DMS153 treated with DMSO at 0.1 percent for 48 hours (cell line): ENCODE results near the gene SURF6.
"Not testable (repeated sequence)": the region's sequence is repeated elsewhere in the genome, so short reads cannot be mapped to it uniquely, and the experiment has no call there.

ENCODE experiments used
- DNase-seq: peaks from one replicate; lab custom pipeline; 2025; ENCODE audit not compliant: unreplicated experiment; lab: John Stamatoyannopoulos, UW

SURF6 gene

DNA sequence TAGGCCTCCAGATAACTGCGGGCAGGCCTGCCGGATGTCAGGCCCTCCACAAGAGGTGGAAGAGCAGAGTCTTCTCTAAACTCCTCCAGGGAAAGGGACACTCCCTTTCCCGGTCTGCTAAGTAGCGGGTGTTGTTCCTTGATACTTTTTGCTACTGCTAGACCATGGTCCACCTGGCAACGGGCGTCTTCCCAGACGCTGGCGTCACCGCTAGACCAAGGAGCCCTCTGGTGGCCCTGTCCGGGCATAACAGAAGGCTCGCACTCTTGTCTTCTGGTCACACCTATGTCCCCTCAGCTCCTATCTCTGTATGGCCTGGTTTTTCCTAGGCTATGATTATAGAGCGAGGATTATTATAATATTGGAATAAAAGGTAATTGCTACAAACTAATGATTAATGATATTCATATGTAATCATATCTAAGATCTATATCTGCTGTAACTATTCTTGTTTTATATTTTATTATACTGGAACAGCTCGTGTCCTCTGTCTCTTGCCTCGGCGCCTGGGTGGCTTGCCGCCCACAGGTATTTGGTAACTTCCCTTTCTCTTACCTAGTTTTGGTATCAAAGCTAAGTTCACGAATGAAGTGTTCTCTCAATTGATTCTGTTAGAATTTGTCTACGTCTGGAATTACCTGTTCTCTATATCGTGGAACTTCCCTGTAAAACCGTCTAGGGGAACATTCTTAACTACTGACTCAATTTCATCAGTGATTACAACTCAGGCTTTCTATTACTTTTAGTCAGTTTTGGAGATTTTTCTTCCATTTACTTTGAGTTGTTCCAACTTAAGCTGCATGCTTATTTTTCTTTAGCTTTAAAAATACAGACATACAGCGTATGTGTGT lies 6.5 kb downstream of the SURF6 start:
- DNase-seq, result not testable (repeated sequence)

DNA sequence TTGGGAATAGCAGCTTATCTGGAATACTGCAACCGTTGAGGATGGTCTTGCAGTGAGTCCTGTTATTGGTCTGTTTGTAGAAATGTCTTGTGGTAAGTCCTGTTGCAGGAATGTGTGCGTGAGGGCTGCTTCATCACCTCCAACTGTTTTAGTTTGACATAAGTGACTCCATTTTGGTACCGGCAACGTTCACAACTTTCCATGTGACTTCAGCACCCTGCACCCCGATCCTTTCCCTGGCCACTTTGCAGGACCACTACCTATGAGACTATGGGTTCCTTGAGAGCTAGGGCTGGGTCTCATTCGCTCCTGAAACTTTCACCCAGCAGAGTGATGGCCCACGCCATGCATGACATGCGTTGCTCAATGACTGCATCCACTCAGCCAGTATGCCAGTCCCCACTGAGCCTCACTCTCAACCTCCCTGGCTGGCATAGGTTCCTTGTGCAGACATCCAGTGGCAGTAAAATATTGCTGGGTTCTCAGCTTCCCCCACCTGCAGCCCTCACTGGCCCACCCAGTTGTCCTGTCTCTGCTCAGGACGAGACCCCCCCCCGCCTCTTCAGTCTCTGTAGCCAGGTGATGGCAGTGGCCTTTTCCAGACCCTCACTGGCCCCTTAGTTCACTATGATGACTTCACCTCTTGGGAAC lies 8.0 kb downstream of the SURF6 start:
- DNase-seq, result no peak

DNA sequence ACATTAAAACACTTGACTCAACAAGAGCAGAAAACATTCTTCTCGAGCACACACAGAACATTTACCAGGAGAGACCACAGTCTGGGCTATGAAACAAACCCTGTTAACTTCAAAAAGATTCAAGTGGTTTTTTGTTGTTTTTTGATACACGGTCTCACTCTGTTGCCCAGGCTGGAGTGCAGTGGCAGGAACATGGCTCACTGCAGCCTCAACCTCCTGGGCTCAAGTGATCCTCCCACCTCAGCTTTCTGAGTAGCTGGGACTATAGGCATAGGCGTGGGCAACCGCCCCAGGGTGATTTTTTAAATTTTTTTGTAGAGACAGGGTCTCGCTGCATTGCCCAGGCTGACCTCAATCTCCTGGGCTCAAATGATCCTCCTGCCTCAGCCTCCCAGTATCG lies 9.0 kb downstream of the SURF6 start:
- not testable (repeated sequence) for DNase-seq

- DNase-seq, result no peak
Measured at GRCh38 chr9:133323991-133324703, 11.8 kb downstream of the SURF6 start.

- no peak for DNase-seq
Measured at GRCh38 chr9:133323211-133323610, 12.8 kb downstream of the SURF6 start.

DNA sequence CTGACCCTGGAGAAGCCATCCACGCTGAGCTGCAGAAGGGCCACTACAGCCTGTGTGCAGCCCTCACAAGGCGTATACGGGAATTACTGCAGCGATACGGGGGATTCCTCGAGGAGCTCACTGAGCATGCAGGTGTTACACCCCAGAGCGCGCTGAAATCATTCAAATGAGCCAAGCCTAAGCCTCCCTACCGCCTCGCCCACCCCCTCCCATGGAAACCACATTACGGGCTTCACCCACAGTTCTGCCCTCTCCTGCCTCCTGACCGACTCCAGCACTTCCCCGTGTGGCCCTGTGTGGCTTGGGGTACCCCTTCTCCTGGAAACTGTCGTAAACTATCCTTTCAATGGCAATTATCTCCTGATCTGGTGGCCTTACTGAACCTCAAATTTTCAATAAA lies 13.3 kb downstream of the SURF6 start:
- no peak for DNase-seq

- no peak for DNase-seq
Measured at GRCh38 chr9:133321411-133321935, 14.5 kb downstream of the SURF6 start.

- DNase-seq, result no peak
Measured at GRCh38 chr9:133320421-133320881, 15.5 kb downstream of the SURF6 start.

GRCh38 chr9:133317551-133317950 lies 18.4 kb downstream of the SURF6 start:
- DNase-seq, result not testable (repeated sequence)

DNA sequence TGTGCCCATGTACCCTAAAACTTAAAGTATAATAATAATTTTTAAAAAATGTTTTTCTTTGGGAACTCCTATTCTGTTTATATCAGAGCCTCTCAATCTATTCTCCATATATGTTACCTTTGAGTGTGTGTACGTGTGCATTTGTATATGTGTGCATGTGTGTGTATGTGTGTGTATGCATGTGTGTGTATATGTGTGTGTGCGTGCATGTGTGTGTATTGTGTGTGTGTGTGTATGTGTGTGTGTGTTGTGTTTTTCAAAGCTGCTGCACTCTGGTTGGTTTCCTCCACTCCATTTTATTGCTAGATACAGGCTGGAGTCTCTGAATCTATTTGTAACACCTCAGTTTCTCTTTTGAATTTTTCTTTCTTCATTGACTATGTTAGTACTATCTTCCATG lies 20.0 kb downstream of the SURF6 start:
- DNase-seq, result no peak

DNA sequence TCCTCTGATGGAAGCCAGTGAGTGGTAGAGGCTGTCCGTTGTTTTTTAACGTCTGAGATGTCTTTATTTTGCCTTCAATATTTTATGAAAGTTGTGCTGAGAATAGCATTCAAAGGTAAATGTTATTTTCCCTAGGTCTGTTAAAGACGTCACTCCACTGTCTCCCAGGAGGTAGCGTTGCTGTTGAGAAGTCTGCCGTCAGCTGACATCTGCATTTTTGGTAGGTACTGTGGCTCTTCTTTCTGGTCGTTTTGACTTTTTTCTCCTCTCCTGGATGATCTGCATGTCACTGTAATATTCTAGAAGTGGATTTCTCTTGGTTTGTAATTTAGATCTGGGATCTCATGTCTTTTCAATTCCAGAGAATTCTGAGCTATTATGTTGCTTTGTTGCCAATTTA lies 26.4 kb downstream of the SURF6 start:
- DNase-seq, result no peak

DNA sequence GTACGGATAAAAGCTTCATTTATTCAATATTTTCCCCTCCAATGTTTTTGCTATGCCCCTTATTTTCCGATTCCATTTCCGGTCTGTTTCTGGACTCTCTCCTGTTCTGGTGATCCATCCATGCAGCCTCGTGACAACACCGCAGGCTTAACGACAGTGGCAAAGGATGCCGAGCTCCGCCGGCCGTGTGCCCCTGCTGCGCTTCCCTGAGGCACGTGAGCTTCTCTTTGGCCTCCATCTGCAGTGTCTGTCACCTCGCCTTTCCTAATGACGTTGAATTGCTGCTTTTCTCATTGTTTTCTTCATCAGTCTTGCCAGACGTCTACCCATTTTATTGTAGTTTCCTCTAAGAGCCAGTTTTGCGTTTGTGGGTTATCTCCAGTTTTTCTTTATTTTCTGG lies 28.7 kb downstream of the SURF6 start:
- no peak for DNase-seq

DNA sequence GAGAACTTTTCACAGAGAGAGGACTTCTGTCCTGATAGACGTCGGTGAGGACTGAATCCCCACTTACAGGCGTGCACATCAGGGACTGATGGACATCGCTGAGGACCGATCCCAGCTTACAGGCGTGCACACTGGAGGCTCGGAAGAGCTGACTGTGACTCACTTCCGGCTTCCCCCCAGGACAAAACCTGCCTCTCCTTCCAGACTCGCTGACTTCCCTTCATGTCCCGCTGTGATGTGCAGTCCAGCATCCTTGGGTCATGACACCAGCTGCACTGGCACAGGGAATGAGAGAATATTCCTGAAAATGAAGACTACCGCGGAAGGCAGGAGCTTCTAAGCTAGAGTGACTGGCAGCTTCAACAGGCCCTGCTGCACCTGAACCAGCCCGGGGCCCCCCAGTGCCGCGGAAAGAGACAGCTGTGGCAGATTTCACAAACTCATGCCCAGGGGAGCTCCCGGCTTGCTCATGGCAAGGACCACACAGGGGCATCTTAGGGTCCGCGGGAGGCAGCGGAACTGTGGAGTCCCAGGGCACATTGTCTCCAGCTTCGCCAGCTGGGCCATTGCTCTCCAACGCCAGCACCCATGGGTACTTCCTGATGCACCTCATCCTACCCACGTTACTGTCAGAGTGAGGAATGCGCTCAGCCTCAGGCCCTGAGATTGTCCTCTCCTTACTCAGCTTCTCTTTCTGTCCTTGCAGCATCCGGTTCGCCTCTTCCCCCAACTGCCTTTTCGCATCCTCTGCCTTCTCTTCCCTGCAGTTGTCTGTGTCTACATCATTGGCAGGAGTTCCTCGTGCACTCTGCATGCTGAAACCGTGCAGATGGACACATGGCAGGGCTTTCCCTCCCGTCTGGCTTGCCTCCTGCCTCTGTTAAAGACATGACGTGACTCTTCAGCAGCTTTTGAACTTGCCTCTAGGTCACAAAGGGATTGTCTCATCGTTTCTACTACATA lies 29.5 kb downstream of the SURF6 start:
- no peak for DNase-seq

DNA sequence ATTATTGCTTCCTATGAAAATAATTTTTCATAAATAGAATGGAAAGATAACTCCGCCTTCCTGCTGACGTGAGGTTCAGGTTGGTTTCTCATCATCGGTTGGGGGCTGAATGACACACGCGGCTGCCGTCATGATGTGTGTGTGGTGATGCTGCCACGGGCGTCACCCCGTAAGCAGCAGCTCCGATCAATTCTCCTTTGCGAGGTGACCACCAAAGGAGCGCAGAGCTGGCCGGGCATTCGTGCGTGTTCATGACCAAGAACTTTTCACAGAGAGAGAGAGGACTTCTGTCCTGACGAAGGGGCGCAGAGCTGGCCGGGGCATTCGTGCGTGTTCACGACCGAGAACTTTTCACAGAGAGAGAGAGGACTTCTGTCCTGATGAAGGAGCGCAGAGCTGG lies 30.3 kb downstream of the SURF6 start:
- no peak for DNase-seq

DNA sequence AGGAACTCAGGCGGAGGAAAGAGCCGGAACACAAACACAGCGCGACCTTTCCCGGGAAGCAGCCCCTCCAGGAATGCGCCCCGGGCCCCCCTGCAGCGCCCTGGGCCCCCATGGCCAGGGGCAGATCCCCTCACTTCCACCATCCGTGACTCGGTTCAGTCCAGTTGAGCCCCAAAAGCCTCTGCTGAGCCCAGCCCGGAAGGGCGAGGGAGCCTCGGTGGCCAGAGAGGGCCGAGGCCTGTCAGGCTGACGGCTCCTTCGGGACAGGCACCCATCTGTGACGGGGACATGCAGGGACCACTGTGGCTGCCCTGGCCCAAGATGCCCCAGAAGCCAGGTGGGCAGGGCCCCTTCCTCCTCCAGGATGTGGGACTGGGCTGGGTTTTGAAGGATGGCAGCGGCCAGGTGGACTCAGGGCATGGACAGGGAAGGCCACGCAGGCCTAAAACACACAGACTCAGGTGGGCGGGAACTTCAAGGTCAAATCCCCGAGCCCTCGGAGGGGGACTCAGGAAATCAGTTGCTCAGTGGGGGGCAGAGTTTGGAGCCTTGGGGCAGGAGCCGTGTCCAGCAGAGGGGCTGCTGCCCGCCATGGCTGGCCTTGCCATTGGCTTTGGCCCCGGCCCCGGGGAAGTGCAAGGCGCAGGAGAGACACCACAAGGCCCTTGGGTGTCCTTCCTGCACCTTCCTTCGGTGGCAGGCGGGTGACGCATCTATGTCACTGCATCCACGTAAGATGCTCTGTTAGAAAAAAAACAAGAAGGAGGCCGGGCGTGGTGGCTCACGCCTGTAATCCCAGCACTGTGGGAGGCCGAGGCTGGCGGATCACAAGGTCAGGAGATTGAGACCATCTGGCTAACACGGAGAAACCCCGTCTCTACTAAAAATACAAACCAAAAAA lies 31.3 kb downstream of the SURF6 start:
- DNase-seq, result no peak

- no peak for DNase-seq
Measured at GRCh38 chr9:133304158-133304470, 31.9 kb downstream of the SURF6 start.

DNA sequence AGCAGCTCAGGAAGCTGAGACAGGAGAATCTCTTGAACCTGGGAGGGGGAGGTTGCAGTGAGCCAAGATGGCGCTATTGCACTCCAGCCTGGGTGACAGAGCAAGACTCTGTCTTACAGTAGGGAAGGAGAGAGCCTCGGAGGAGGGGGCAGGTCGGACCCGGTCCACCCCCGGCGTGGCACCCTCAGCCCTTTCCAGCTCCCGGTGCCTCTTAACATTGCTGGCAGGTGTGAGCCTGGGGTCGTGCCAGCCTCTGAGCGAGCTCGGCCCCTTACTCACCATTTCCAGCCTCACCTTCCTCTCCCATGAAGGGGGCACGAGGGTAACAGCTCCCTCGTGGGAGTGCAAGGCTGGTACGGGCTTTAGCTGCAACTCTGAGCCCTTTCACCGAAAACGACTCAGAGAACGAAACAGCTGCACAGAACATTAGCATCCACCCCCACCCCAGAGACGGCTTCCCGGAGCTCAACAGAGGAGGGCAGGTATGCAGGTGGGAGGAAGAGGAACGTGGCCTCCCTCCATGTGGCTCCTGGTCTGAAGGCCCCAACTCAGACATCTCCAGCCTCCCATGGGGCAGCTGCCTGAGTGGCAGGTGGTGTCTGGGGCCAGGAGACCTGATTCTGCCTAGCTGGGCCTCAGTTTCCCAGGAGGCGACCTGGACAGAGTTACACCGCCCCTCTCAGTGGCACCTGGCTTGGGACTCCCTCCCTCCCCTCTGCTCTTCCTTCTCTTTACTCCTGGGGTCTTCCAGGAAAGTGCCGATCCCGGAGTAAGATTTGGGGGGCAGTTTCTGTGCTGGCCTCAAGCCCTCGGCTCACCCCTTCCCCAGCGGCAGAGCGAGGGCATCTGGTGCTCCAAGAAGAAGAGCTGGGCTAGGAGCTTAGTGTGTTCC lies 32.5 kb downstream of the SURF6 start:
- DNase-seq, result no peak
